ENCODE results near the gene PRR5. TPM values are rescaled to one million over a fixed set of nuclear protein-coding genes. Genes with fewer than 3 reads are reported as not detected.
A peak's percentile ranks its signal among the peaks of the same experiment; 100 is the strongest.

The PRR5 gene
- total RNA-seq, 1 experiment from 2014 or later = 11.8 TPM

DNA sequence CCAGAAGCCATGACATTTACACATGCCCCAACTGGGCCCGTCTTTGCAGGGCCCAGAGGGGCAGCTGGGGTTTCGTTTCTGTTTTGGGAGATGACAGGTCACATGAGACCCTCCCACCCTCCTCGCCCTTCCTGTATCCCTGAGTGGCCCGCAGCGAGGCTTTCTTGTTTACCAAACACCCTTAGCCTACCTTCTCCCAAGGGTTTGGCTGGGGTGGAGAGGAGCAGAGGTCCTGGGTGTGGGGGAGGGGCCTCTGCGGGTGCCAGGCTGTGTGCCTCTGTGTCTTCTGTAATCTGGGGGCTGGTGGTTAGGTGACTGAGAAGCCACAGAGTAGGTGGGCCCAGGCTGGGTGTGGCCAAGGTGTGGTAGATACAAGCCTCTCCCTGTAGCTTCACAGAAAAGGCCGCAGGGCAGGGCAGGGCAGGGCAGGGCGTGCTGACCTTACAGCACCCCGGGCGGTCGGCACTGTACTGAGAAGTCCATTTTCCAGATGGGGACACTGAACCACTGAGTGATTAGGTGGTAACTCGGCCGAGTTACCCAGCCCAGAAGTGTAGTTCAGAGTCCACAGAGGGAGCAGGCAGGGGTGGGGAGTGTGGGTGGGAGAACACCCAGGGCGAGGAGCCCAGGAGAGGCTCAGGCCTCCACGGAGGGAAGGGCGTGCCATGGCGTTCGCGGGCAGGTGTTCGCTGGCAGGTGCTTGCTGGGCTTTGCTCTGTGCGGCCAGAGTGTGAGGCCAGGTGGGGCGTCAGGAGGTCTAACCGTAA lies 8.7 kb downstream of the PRR5 start:
- Histone ChIP-seq H3K4me2 (ENCODE audit: insufficient read depth, insufficient read length, low read length) (no peak overlapping the region), H3K56ac (ENCODE audit: insufficient read length, low read depth, low read length) (no peak overlapping the region), H3K9me3 (ENCODE audit: control insufficient read depth, low read depth, low read length) (no peaks in the 10 kb centered on the region), H3K18ac (ENCODE audit: insufficient read length, low read depth, low read length) (no peak overlapping the region), H2BK5ac (ENCODE audit: insufficient read length, low read length) (no peak overlapping the region), H2BK20ac (ENCODE audit: low read depth, low read length, poor library complexity, severe bottlenecking) (no peak overlapping the region), H3T11ph (ENCODE audit: low read length) (no peak overlapping the region), H3K27ac (ENCODE audit: insufficient read length, low read depth, low read length) (no peak overlapping the region), H3K9ac (ENCODE audit: extremely low read depth, insufficient read length, low read length) (no peak overlapping the region), H3K79me1 (ENCODE audit: insufficient read depth, low read depth, low read length, poor library complexity, severe bottlenecking) (no peaks in the 10 kb centered on the region), H2BK120ac (ENCODE audit: low read depth, low read length, poor library complexity, severe bottlenecking) (no peak overlapping the region), H3K14ac (ENCODE audit: insufficient read depth, low read length) (no peak overlapping the region), H4K20me1 (ENCODE audit: control insufficient read depth, insufficient read depth, insufficient read length) (peaks cover 3% of the 10 kb centered on the region), H2BK12ac (ENCODE audit: insufficient read length, low read depth, low read length) (no peak overlapping the region), H4K5ac (ENCODE audit: insufficient read length, low read depth, low read length) (no peak overlapping the region), H3K27me3 (ENCODE audit: insufficient read depth, low read length) (no peaks in the 10 kb centered on the region), H3K79me2 (ENCODE audit: insufficient read depth, low read length) (no peaks in the 10 kb centered on the region), H2AFZ (ENCODE audit: low read length) (no peak overlapping the region), H4K8ac (replicated peaks; ENCODE audit: insufficient read length, low read depth, low read length) (no peak overlapping the region), H2AK5ac (ENCODE audit: insufficient read length, low read length) (no peak overlapping the region), H3K4ac (ENCODE audit: low read depth, low read length) (no peak overlapping the region), H2BK15ac (ENCODE audit: low read depth, low read length) (no peak overlapping the region), H4K91ac (ENCODE audit: insufficient read length, low read depth, low read length) (no peak overlapping the region), H3K4me1 (ENCODE audit: insufficient read depth, low read length) (no peaks in the 10 kb centered on the region), H3K23ac (ENCODE audit: insufficient read length, low read depth, low read length) (no peak overlapping the region), H3K23me2 (ENCODE audit: insufficient read length, low read depth, low read length, poor library complexity, severe bottlenecking) (no peaks in the 10 kb centered on the region)
- DNase-seq = no peak
- Mint-ChIP-seq H3K36me3 (ENCODE audit: insufficient read depth in 1 of 3, low read depth in 3 of 3) (no peaks in the 10 kb centered on the region; a peak in 1 of 7 replicates), H3K4me3 (no peak overlapping the region), H3K27me3 (ENCODE audit: low read depth) (peaks cover 4% of the 10 kb centered on the region; the same call in 1 of the 2 replicates), H3K9me3 (no peaks in the 10 kb centered on the region), H3K27ac (peak overlapping the region in 1 of 3 experiments; percentile 28; a peak in 2 of 7 replicates), H3K4me1 (peaks cover 7 to 22% of the 10 kb centered on the region in 2 experiments)
- TF ChIP-seq, protein P1, sequence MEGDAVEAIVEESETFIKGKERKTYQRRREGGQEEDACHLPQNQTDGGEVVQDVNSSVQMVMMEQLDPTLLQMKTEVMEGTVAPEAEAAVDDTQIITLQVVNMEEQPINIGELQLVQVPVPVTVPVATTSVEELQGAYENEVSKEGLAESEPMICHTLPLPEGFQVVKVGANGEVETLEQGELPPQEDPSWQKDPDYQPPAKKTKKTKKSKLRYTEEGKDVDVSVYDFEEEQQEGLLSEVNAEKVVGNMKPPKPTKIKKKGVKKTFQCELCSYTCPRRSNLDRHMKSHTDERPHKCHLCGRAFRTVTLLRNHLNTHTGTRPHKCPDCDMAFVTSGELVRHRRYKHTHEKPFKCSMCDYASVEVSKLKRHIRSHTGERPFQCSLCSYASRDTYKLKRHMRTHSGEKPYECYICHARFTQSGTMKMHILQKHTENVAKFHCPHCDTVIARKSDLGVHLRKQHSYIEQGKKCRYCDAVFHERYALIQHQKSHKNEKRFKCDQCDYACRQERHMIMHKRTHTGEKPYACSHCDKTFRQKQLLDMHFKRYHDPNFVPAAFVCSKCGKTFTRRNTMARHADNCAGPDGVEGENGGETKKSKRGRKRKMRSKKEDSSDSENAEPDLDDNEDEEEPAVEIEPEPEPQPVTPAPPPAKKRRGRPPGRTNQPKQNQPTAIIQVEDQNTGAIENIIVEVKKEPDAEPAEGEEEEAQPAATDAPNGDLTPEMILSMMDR (conservative IDR thresholded peaks at IDR 0.05) = no peak
- no CpG with 5 or more reads among the region's 23 CpGs for WGBS (ENCODE audit: extremely low coverage, insufficient read length, low lambda C conversion rate)
